Measurements from ENCODE around the gene ARHGEF19.
"Not testable (repeated sequence)": the region's sequence is repeated elsewhere in the genome, so short reads cannot be mapped to it uniquely, and the experiment has no call there.

ARHGEF19 gene

GRCh38 chr1:16243936-16244649 lies 31.6 kb upstream of the ARHGEF19 start:
- DNase-seq (ENCODE audit: low spot score), result peak; percentile 78

GRCh38 chr1:16243215-16243610 lies 30.8 kb upstream of the ARHGEF19 start:
- no peak for DNase-seq (ENCODE audit: low spot score)

DNA sequence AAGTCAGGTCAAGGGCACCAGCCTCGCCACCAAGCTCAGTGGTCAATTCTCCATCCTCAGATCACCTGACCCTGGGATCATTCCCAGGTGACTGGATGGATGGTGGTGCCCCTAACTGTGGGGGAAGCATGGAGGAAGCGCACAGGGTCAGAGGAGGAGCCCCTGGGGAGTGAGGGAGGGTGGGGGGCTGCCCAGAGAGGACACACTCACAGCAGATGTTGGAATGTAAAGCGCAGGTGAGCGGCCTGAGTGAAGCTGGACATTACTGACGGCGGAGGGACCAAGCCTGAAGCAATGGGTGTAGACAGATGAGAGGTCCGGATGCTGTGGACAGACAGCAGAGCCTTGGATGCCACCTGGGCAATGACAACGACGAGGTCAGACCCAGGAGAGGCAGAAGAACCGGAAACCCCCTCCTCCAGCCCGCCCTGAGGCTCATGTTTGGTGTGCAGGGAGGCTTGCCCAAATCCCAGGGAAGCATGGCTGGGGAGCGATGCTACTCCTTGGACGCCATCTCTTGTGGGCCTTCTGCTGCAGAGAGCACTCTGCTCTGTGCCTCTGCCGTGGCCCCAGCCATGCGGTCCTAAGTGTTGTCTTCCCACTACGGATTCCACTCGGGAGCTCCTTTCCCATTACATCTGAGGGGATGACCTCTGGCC lies 30.2 kb upstream of the ARHGEF19 start:
- DNase-seq (ENCODE audit: low spot score), result no peak

- no peak for DNase-seq (ENCODE audit: low spot score)
These were observed 28.8 kb upstream of the ARHGEF19 start for GRCh38 chr1:16241221-16241708.

DNA sequence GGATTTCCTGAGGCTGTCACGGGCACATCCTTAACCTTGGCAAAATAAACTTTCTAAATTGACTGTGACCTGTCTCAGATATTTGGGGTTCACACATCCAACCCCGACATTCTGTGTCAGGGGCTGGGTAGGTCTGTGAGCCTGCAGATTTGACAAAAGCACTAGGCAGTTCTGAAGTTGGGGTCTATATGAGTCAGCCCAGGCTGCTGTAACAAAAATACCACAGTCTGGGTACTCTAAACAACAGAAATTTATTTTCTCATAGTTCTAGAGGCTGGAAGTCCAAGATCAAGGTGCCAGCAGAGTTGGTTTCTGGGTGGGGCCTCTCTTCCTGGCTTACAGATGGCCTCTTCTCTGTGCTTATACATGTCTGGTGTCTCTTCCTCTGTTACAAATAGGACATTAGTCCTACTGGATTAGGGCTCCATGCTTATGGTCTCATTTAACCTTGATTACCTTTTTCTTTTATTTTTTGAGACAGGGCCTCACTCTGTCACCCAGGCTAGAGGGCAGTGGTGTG lies 27.6 kb upstream of the ARHGEF19 start:
- DNase-seq (ENCODE audit: low spot score), result no peak

- peak; percentile 47 for DNase-seq (ENCODE audit: low spot score)
These were observed 24.9 kb upstream of the ARHGEF19 start for GRCh38 chr1:16237343-16237830.

- peak; percentile 94 for DNase-seq (ENCODE audit: low spot score)
These were observed 24.3 kb upstream of the ARHGEF19 start, which contains the start of gene CPLANE2 for GRCh38 chr1:16236511-16237342. CPLANE2 (minus strand) TSS chr1:16237183; CDS start chr1:16236742, 441 bp downstream.

DNA sequence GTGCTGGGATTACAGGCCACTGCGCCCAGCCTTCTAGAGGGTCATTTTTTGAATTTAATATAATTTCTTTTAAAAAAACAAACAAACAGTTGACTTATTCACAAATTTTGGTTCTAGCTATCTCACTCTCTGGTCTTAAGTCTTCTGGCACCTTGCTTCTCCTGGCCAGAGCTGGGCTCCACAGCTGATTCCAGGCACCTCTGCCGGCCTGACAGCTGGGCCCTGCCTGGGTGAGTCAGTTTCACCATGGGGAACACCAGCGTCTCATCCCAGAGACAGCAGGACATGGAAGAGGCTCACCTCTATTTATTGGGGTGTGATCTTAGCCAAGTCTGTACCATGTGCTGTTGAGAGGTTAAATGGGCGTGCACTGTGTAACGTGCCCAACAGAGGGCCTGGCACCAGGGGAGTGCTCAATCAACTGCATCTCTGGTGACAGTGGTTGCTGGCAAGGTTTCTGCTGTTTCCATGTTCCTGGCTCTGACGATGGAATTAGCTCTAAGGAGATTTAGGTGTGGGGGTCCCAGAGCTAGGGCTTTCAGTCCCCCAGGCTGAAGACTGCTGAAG lies 23.6 kb upstream of the ARHGEF19 start:
- peak; percentile 41 for DNase-seq (ENCODE audit: low spot score)

GRCh38 chr1:16235347-16235746 lies 22.9 kb upstream of the ARHGEF19 start:
- DNase-seq (ENCODE audit: low spot score), result no peak

DNA sequence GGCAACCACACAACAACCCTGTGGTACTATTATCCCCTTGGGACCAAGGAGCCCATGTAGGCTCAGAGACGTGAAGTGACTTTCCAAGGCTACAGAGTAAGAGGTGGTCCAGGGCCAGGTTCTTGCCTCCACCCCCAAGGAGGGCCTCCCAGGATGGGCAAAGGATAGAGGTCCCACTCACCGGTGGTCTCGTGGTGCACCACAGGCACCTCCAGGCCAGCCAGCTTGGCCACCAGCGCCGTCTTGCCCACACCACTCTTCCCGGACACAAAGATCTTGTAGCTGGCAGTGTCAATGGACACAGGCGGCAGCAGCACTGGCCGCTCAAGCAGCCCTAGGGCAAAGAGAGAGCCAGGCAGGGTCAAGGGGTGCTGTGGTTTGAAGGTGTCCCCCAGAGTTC lies 21.0 kb upstream of the ARHGEF19 start:
- no peak for DNase-seq (ENCODE audit: low spot score)

- no peak for DNase-seq (ENCODE audit: low spot score)
These were observed 19.9 kb upstream of the ARHGEF19 start for GRCh38 chr1:16232316-16232710.

DNA sequence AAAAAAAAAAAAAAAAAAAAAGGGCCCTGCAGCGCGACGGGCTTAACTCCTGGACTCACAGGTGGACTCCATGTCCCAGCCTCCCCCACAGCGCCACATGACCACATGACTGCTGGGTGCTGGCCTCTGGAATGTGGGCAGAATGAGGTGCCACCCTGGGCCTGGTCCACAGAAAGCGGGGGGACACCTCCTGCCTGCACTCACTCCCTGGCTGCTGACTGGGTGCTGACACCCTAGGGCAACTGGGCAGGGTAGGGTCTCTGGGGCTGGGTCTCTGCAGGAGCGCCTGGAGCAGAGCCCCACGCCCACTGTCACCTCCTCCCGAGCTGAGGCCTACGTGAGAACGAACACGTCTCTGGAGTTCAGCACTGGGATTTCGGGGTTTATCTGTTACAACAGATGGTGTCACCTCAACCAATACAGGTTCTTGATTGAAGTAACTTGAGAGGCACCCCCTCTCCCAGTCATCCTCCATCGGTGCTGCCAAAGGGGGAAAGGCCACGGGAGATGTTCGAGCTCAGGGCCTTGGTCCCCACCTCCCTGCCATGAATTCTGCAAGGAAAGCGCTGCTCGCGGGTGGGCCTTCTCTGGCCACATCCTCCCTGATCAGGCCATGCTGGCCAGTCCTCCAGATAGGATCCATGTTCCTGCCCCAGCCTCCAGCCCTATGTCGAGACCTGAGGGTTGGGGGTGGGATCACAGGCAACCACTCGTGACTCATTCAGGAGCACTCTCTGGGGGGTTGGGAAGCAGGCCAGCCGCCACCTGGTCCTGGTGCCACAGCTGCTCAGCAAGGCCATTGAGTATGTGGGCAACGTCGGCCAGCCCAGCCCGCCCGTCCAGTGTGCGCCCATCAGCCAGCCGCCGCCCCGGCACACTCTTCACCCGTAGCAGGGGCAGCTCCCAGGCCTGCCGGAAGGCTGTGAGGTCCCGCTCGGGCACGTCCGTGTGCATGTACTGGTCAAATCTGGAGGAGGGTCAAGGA lies 19.2 kb upstream of the ARHGEF19 start:
- DNase-seq (ENCODE audit: low spot score), result no peak

GRCh38 chr1:16230744-16231143 lies 18.3 kb upstream of the ARHGEF19 start:
- no peak for DNase-seq (ENCODE audit: low spot score)

GRCh38 chr1:16229976-16230740 lies 17.7 kb upstream of the ARHGEF19 start:
- DNase-seq (ENCODE audit: low spot score), result no peak

DNA sequence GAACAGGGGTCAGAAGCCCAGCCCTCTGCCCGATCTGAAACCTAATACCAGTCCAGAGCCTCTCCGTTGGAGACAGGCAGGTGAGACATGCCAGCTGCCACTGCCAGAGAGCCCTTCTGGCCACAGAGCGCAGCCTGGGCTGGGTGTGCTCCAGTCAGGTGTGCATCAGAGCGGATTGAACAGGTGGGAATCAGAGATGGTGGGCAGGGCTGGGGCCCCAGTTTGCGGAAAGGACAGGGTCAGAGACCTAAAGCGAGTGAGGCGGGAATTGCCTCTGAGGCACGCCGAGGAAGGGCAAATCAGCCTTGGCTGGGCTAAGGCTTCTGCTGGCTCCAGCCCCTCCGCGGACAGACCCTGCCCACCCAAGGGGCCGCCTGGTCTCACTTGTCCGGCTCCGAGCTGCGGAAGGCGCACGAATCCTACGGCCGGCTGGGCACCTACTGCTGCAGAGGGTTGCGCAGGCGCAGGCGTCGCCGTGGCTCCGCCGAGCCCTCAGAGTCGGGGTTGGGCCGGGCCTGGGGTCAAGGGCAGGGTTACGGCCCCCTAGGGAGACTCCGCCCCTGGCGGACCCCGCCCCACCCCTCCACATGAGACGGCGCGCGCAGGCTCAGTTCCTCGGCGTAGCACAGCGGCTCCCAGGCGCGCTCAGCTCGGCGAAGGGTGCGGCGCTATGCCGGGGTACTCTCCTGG lies 14.2 kb upstream of the ARHGEF19 start:
- no peak for DNase-seq (ENCODE audit: low spot score)

GRCh38 chr1:16226129-16226489 lies 13.7 kb upstream of the ARHGEF19 start:
- no peak for DNase-seq (ENCODE audit: low spot score)

- DNase-seq (ENCODE audit: low spot score), result no peak
These were observed 12.0 kb upstream of the ARHGEF19 start for GRCh38 chr1:16224472-16224871.

- DNase-seq (ENCODE audit: low spot score), result not testable (repeated sequence)
These were observed 10.3 kb upstream of the ARHGEF19 start for GRCh38 chr1:16222716-16223115.

DNA sequence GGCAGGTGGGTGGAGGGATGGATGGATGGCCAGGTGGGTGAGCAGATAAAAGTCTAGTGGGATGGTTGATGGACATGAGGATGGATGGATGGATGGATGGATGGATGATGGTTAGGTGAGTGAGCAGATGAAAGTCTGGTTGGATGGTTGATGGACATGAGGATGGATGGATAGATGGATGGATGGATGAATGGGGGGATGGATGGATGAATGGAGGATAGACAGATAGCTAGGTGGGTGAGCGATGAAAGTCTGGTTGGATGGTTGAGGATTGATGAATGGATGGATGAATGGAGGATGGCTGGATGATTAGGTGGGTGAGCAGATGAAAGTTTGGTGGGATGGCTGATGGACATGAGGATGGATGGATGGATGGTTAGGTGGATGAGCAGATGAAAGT lies 9.0 kb upstream of the ARHGEF19 start:
- no peak for DNase-seq (ENCODE audit: low spot score)

Measured in hepatic stellate cell (primary cell).